K562 (cell line): Measurements from ENCODE around the gene TMEM89. TPM values are rescaled to one million over a fixed set of nuclear protein-coding genes. Genes with fewer than 3 reads are reported as not detected.
A peak's percentile ranks its signal among the peaks of the same experiment; 100 is the strongest.

ENCODE experiments used
- DPF2 ChIP-seq: fragments of 450-650 bp; IDR thresholded peaks from 2 replicates; pipeline ENCODE4 v1.6.1; 2016
- HMGN3 ChIP-seq: IDR thresholded peaks from 2 replicates; pipeline ENCODE4 v1.6.1; 2011; ENCODE audit warnings: borderline replicate concordance, low read depth, mild to moderate bottlenecking, mixed read lengths, low read length; ENCODE audit not compliant: insufficient read length; ENCODE audit errors: extremely low read depth
- MGA ChIP-seq: fragments of 450-650 bp; IDR thresholded peaks from 2 replicates; pipeline ENCODE4 v1.6.1; 2016; ENCODE audit warnings: mild to moderate bottlenecking, moderate library complexity
- PURB ChIP-seq: sonication (generic); formaldehyde crosslinking; IDR thresholded peaks from 2 replicates; pipeline ENCODE4 v1.9.0; 2021; ENCODE audit warnings: low read depth, mild to moderate bottlenecking, missing genetic modification reagents
- RB1 ChIP-seq: fragments of 450-650 bp; IDR thresholded peaks from 2 replicates; pipeline ENCODE4 v1.6.1; 2017; ENCODE audit warnings: low read depth, mild to moderate bottlenecking
- ZBTB43 ChIP-seq: sonication (generic); formaldehyde crosslinking; IDR thresholded peaks from 2 replicates; pipeline ENCODE4 v1.8.0; 2023; ENCODE audit warnings: mild to moderate bottlenecking, missing genetic modification reagents
- polyA plus RNA-seq, 8 experiments: library from polyadenylated mRNA; depleted of rRNA in 4 of 8; stranded (reverse) in 5 of 8; unstranded in 3 of 8; fragments of >200 nt; fragmentation: Nextera tagmentation in 2 of 8; fragmentation: Illumina TruSeq in 1 of 8; extraction: Ambion mirVana in 2 of 8; extraction: Trizol in 1 of 8; gene quantifications; 2 replicates each; pipeline versions ENCODE4 v1.2.1 to v1.2.3, GENCODE V29; 2011 to 2014; ENCODE audit warnings: inconsistent platforms in 1 of 8, missing spikeins in 1 of 8
- total RNA-seq, 7 experiments: library from RNA; depleted of rRNA in 6 of 7; stranded (reverse); fragments of >200 nt in 6 of 7; fragmentation: Illumina TruSeq in 2 of 7; extraction: Trizol in 2 of 7; gene quantifications; 2 replicates each; pipeline versions ENCODE4 v1.2.1 to v1.2.3, GENCODE V29; 2011 to 2021; ENCODE audit warnings: low replicate concordance in 1 of 7

The TMEM89 gene
- total and polyA plus RNA-seq, 9 of the 15 experiments (the other 6 are each of a cell fraction or from before 2014, with no cell fraction given): not detected

GRCh38 chr3:48609088-48610005, 12.2 kb downstream of the TMEM89 start, which contains the start of gene UQCRC1 (continued):
- TF ChIP-seq MGA (peak; percentile 25; the same call in 1 of the 2 replicates), RB1 (peak; percentile 82), HMGN3 (peak; percentile 65), DPF2 (0 out of 2 replicates have a peak, but pooled peaks have one; percentile 27), PURB (CRISPR knock-in tag) (no peak), ZBTB43 (CRISPR knock-in tag) (no peak)
